GM12874 (cell line): ENCODE data around the gene USP17L22.
"Not testable (repeated sequence)": the region's sequence is repeated elsewhere in the genome, so short reads cannot be mapped to it uniquely, and the experiment has no call there.

Source experiments
- CTCF ChIP-seq: IDR thresholded peaks from 2 replicates; pipeline ENCODE4 v1.5.1; 2011; ENCODE audit warnings: low read depth, mild to moderate bottlenecking, control low read depth, low read length, moderate library complexity; ENCODE audit not compliant: insufficient read depth

USP17L22 gene

GRCh38 chr4:9253078-9253477 is 14.3 kb upstream of the USP17L22 start, which contains the start of gene USP17L19:
Gene USP17L19, plus strand, starts transcription at chr4:9253378. Its CDS starts 0 bp downstream, at chr4:9253378.
- not testable (repeated sequence) for TF ChIP-seq CTCF

GRCh38 chr4:9257824-9258223 is 9.6 kb upstream of the USP17L22 start, which contains the start of gene USP17L20:
Gene USP17L20, plus strand, starts transcription at chr4:9258124. Its CDS starts 0 bp downstream, at chr4:9258124.
- not testable (repeated sequence) for TF ChIP-seq CTCF

GRCh38 chr4:9262572-9262971 is 4.8 kb upstream of the USP17L22 start, which contains the start of gene USP17L21:
Gene USP17L21, plus strand, starts transcription at chr4:9262872. Its CDS starts 0 bp downstream, at chr4:9262872.
- not testable (repeated sequence) for TF ChIP-seq CTCF
